HepG2 (cell line): ENCODE measurements around the gene MARK4. TPM values are rescaled to one million over a fixed set of nuclear protein-coding genes. Genes with fewer than 3 reads are reported as not detected.

ENCODE experiments used
- ATAC-seq: fragments of 200-7000 bp; cut with Tn5 transposase; 3 replicates; pipeline ENCODE4 v1.9.1; 2020; ENCODE audit warnings: mild to moderate bottlenecking, moderate library complexity
- BruUV-seq: library from RNA; stranded (reverse); fragments of 400-500 nt; replicated peaks from 2 replicates; lab custom pipeline; 2021; lab: Mats Ljungman, UMichigan
- CTCF ChIA-PET: fragments of 300-600 bp; formaldehyde crosslinking; extraction: SDS; loops from one replicate; lab custom pipeline; 2021; ENCODE audit warnings: low total read pairs, inconsistent platforms, low intra/inter-chr PET ratio; lab: Yijun Ruan, JAX
- POLR2A ChIA-PET: fragments of 350-600 bp; sonication (Branson Sonifier 250); formaldehyde crosslinking; loops from one replicate; lab custom pipeline; 2020; ENCODE audit warnings: antibody characterized with exemption, inconsistent platforms; lab: Yijun Ruan, JAX
- DNase-seq: peaks from one replicate; pipeline ENCODE4 v3.0.0-alpha.2; 2015; ENCODE audit warnings: low spot score
- FAIRE-seq: peaks from 3 replicates; lab custom pipeline; 2011; peaks lifted over from hg19 to GRCh38; lab: Jason Lieb, UNC
- H2AFZ ChIP-seq: one replicate; pipeline ENCODE4 v1.6.1; 2011; ENCODE audit warnings: low read length, inconsistent platforms
- H3K27ac ChIP-seq: fragments of 300-600 bp; 3 replicates; pipeline ENCODE4 v1.8.0; 2011; ENCODE audit warnings: mixed run types, mild to moderate bottlenecking, mixed read lengths, low read length, inconsistent platforms; ENCODE audit not compliant: insufficient read depth; ENCODE audit errors: extremely low read length
- H3K27me3 ChIP-seq, 2 experiments: fragments of 200-600 bp in 1 of 2; 2 replicates in 1 of 2; 3 replicates in 1 of 2; pipeline versions ENCODE4 v1.6.0 to v1.8.0; 2011; ENCODE audit warnings: low read length in 2 of 2, mild to moderate bottlenecking in 2 of 2, moderate library complexity in 2 of 2, inconsistent platforms in 1 of 2; ENCODE audit not compliant: insufficient read depth in 2 of 2, control insufficient read depth in 1 of 2
- H3K36me3 ChIP-seq, 2 experiments: fragments of 200-600 bp in 1 of 2; replicated peaks in 1 of 2; 2 replicates in 1 of 2; 3 replicates in 1 of 2; pipeline versions ENCODE4 v1.5.1 to v1.8.0; 2011; ENCODE audit warnings: low read length in 2 of 2, inconsistent platforms in 1 of 2; ENCODE audit not compliant: insufficient read depth in 2 of 2, control insufficient read depth in 1 of 2
- H3K4me1 ChIP-seq: 2 replicates; pipeline ENCODE4 v1.5.1; 2012; ENCODE audit warnings: low read length, inconsistent platforms; ENCODE audit not compliant: insufficient read depth
- H3K4me2 ChIP-seq: 2 replicates; pipeline ENCODE4 v1.6.0; 2011; ENCODE audit warnings: low read depth, low read length, inconsistent platforms
- H3K4me3 ChIP-seq, 3 experiments: fragments of 200-600 bp in 1 of 3; sonication (generic), shearing (Covaris generic) in 1 of 3; replicated peaks in 1 of 3; 2 replicates each; pipeline ENCODE4 v1.5.1; 2011 to 2016; ENCODE audit warnings: low read length in 3 of 3, inconsistent platforms in 2 of 3, low read depth in 2 of 3, mild to moderate bottlenecking in 2 of 3, control low read depth in 1 of 3, mixed read lengths in 1 of 3; ENCODE audit not compliant: insufficient read depth in 1 of 3
- H3K79me2 ChIP-seq: one replicate; pipeline ENCODE4 v1.6.1; 2011; ENCODE audit warnings: low read length, inconsistent platforms; ENCODE audit not compliant: insufficient read depth
- H3K9ac ChIP-seq: 2 replicates; pipeline ENCODE4 v1.6.0; 2011; ENCODE audit warnings: mild to moderate bottlenecking, low read depth, low read length, inconsistent platforms; ENCODE audit not compliant: insufficient read depth
- H3K9me3 ChIP-seq: 2 replicates; pipeline ENCODE4 v1.5.1; 2012; ENCODE audit warnings: mild to moderate bottlenecking, low read length
- H4K20me1 ChIP-seq: 2 replicates; pipeline ENCODE4 v1.6.0; 2011; ENCODE audit warnings: inconsistent platforms, mild to moderate bottlenecking, low read length, moderate library complexity; ENCODE audit not compliant: insufficient read depth
- ARNT ChIP-seq: fragments of 450-650 bp; IDR thresholded peaks from 2 replicates; pipeline ENCODE4 v1.6.1; 2017
- IRX3 ChIP-seq: sonication (generic); formaldehyde crosslinking; IDR thresholded peaks from 2 replicates; pipeline ENCODE4 v1.8.1; 2023; ENCODE audit warnings: mild to moderate bottlenecking, low read depth, missing genetic modification reagents, borderline replicate concordance
- SP2 ChIP-seq: sonication (generic); formaldehyde crosslinking; IDR thresholded peaks from 2 replicates; pipeline ENCODE4 v1.5.1; 2020; ENCODE audit warnings: mild to moderate bottlenecking, missing genetic modification reagents
- ZBTB38 ChIP-seq: sonication (generic); formaldehyde crosslinking; IDR thresholded peaks from 2 replicates; pipeline ENCODE4 v1.5.1; 2020; ENCODE audit warnings: mild to moderate bottlenecking, missing genetic modification reagents
- ZNF841 ChIP-seq: sonication (generic); formaldehyde crosslinking; IDR thresholded peaks from 2 replicates; pipeline ENCODE4 v1.8.1; 2023; ENCODE audit warnings: missing genetic modification reagents, borderline replicate concordance
- WGBS: methylation state at CpG from one replicate; pipeline ENCODE4 v1.1.6; 2017; ENCODE audit warnings: low lambda C conversion rate; 5-methylcytosine and 5-hydroxymethylcytosine counted together
- in situ Hi-C: cut with HindIII; loops from 2 replicates; pipeline ENCODE4 v1.10.0; 2017; ENCODE audit warnings: low pct_unique_long_range_greater_than_20kb; ENCODE audit not compliant: extremely low pct_ligation_motif_present
- intact Hi-C: fragments of 100-400 bp; cut with micrococcal nuclease; formaldehyde crosslinking; loops from one replicate; pipeline ENCODE4 v1.10.0; 2022; ENCODE audit not compliant: unreplicated experiment
- polyA plus RNA-seq, 8 experiments: library from polyadenylated mRNA; depleted of rRNA in 3 of 8; stranded (reverse) in 7 of 8; unstranded in 1 of 8; fragments of >200 nt; fragmentation: Illumina TruSeq in 4 of 8; extraction: Trizol in 4 of 8; gene quantifications; 2 replicates each; pipeline versions ENCODE4 v1.2.1 to v1.2.3, GENCODE V29; 2011 to 2016; ENCODE audit warnings: low read depth in 4 of 8, missing spikeins in 1 of 8, mixed read lengths in 1 of 8; ENCODE audit not compliant: insufficient read depth in 1 of 8
- total RNA-seq, 5 experiments: library from RNA; depleted of rRNA; stranded (reverse); fragments of >200 nt; fragmentation: Illumina TruSeq; extraction: Trizol; gene quantifications; 2 replicates each; pipeline ENCODE4 v1.2.3, GENCODE V29; 2016; ENCODE audit warnings: low read depth in 1 of 5
- TF ChIP-seq, protein P1 (sequence below): sonication (generic); formaldehyde crosslinking; IDR thresholded peaks from 2 replicates; pipeline ENCODE4 v1.5.1; 2020; ENCODE audit warnings: mild to moderate bottlenecking, missing genetic modification reagents, moderate library complexity
- TF ChIP-seq, protein P2 (sequence below), 2 experiments: sonication (generic) in 1 of 2; formaldehyde crosslinking in 1 of 2; IDR thresholded peaks; 2 replicates each; pipeline versions ENCODE4 v1.5.1 to v1.6.1; 2011 to 2020; ENCODE audit warnings: borderline replicate concordance in 1 of 2, low read depth in 1 of 2, low read length in 1 of 2, mild to moderate bottlenecking in 1 of 2, missing genetic modification reagents in 1 of 2, moderate library complexity in 1 of 2

Gene MARK4
- total and polyA plus RNA-seq, 2 of the 13 experiments (the other 11 are each of a cell fraction or from before 2014, with no cell fraction given) = 7.0 to 12.2 TPM

DNA sequence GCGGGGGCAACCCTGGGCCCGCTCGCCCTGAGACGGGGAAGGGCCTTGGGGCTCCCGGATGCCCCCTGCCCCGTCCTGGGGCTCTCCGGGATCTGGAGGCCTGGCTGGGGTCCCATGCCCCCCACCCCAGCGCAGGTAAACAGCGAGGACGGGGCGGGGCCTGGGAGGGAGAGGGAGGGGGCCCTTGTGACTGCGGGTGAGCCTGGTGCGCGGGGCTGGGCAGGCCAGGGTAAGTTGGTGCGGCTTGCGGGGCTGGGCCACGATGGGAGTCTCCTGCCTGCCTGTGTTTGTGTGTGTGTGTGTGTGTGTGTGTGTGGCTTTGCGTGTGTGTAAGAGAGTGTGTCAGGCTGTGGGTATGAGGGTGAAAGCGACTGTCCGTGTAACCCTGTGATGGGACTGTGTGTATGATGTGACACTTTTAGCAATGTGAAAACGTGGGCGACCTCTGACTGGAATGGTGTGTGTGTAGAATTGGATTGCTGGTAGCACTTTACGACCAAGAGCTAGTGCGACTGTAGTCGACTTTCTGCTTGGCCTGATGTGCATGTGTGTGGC lies 89.9 kb downstream of the MARK4 start (continued):
- TF ChIP-seq, protein P1, sequence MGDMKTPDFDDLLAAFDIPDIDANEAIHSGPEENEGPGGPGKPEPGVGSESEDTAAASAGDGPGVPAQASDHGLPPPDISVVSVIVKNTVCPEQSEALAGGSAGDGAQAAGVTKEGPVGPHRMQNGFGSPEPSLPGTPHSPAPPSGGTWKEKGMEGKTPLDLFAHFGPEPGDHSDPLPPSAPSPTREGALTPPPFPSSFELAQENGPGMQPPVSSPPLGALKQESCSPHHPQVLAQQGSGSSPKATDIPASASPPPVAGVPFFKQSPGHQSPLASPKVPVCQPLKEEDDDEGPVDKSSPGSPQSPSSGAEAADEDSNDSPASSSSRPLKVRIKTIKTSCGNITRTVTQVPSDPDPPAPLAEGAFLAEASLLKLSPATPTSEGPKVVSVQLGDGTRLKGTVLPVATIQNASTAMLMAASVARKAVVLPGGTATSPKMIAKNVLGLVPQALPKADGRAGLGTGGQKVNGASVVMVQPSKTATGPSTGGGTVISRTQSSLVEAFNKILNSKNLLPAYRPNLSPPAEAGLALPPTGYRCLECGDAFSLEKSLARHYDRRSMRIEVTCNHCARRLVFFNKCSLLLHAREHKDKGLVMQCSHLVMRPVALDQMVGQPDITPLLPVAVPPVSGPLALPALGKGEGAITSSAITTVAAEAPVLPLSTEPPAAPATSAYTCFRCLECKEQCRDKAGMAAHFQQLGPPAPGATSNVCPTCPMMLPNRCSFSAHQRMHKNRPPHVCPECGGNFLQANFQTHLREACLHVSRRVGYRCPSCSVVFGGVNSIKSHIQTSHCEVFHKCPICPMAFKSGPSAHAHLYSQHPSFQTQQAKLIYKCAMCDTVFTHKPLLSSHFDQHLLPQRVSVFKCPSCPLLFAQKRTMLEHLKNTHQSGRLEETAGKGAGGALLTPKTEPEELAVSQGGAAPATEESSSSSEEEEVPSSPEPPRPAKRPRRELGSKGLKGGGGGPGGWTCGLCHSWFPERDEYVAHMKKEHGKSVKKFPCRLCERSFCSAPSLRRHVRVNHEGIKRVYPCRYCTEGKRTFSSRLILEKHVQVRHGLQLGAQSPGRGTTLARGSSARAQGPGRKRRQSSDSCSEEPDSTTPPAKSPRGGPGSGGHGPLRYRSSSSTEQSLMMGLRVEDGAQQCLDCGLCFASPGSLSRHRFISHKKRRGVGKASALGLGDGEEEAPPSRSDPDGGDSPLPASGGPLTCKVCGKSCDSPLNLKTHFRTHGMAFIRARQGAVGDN (CRISPR knock-in tag) = peak; percentile 20; the same call in 1 of the 2 replicates
- no peak for TF ChIP-seq ZBTB38 (CRISPR knock-in tag)

DNA sequence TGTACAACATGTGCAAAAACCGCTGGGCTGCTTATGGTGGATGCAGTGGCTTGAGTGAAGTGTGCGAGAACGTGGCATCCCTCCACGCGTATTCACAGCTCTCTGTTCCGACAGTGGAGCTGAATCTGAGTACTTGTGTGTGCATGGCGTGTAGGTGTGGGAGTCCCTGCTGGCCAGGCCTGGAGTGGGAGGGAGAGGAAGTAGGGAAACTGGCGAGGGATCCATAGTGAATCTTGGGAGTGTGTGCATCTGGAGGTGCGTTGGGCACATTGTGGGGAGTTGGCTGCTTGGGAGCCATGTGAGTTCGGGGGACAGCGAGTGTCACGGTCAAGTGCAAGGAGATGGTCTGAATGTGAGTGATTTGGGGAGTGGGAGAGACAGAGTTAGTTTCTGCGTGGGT lies 91.8 kb downstream of the MARK4 start:
- 43% methylated on average over 13 of the region's 13 CpGs for WGBS
- H3K4me1 ChIP-seq = peaks cover 21% of the 10 kb centered on the region
- H3K27me3 ChIP-seq = peaks cover 11 to 58% of the 10 kb centered on the region in 2 experiments
- FAIRE-seq (no peak), ATAC-seq (no peak), DNase-seq (no peak)
- H3K9ac ChIP-seq = no peak overlapping the region
- in situ Hi-C loops (loop anchor here (5.0 to 10.0 kb wide), 2 partner anchors 91 to 138 kb away; partner anchors contain the start of gene MARK4), intact Hi-C loops (no loop called here)
- BruUV-seq = no TSS peak
- no peak overlapping the region for H3K4me2 ChIP-seq
- ChIA-PET CTCF (no interaction called here), POLR2A (no interaction called here)
- no peaks in the 10 kb centered on the region for H3K36me3 ChIP-seq
- no peak overlapping the region for H2AFZ ChIP-seq
- no peaks in the 10 kb centered on the region for H4K20me1 ChIP-seq
- no peak overlapping the region for H3K4me3 ChIP-seq
- TF ChIP-seq ARNT (no peak), SP2 (CRISPR knock-in tag) (no peak), ZNF841 (no peak), IRX3 (CRISPR knock-in tag) (no peak)
- TF ChIP-seq, protein P2, sequence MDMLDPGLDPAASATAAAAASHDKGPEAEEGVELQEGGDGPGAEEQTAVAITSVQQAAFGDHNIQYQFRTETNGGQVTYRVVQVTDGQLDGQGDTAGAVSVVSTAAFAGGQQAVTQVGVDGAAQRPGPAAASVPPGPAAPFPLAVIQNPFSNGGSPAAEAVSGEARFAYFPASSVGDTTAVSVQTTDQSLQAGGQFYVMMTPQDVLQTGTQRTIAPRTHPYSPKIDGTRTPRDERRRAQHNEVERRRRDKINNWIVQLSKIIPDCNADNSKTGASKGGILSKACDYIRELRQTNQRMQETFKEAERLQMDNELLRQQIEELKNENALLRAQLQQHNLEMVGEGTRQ (IDR thresholded peaks at IDR 0.05; ENCODE audit: low read depth, low read length) = no peak
- TF ChIP-seq, protein P2 (CRISPR knock-in tag; IDR thresholded peaks at IDR 0.05; ENCODE audit: borderline replicate concordance) = no peak
- H3K79me2 ChIP-seq = no peaks in the 10 kb centered on the region
- H3K27ac ChIP-seq = no peak overlapping the region
- no peaks in the 10 kb centered on the region for H3K9me3 ChIP-seq
